Dermis blood vessel endothelial cell (primary cell): Measurements from ENCODE around the gene UCK1. TPM values are rescaled to one million over a fixed set of nuclear protein-coding genes. Genes with fewer than 3 reads are reported as not detected.
A peak's percentile ranks its signal among the peaks of the same experiment; 100 is the strongest.
"Not testable (repeated sequence)": the region's sequence is repeated elsewhere in the genome, so short reads cannot be mapped to it uniquely, and the experiment has no call there.

Source experiments
- DNase-seq: peaks from one replicate; pipeline ENCODE4 v3.0.0; 2010
- total RNA-seq: library from RNA; depleted of rRNA; stranded (reverse); fragments of >200 nt; gene quantifications from 2 replicates; pipeline ENCODE4 v1.2.3, GENCODE V29; 2014

Gene UCK1
- total RNA-seq, 1 donor from 2014 or later = 16.0 TPM

DNA sequence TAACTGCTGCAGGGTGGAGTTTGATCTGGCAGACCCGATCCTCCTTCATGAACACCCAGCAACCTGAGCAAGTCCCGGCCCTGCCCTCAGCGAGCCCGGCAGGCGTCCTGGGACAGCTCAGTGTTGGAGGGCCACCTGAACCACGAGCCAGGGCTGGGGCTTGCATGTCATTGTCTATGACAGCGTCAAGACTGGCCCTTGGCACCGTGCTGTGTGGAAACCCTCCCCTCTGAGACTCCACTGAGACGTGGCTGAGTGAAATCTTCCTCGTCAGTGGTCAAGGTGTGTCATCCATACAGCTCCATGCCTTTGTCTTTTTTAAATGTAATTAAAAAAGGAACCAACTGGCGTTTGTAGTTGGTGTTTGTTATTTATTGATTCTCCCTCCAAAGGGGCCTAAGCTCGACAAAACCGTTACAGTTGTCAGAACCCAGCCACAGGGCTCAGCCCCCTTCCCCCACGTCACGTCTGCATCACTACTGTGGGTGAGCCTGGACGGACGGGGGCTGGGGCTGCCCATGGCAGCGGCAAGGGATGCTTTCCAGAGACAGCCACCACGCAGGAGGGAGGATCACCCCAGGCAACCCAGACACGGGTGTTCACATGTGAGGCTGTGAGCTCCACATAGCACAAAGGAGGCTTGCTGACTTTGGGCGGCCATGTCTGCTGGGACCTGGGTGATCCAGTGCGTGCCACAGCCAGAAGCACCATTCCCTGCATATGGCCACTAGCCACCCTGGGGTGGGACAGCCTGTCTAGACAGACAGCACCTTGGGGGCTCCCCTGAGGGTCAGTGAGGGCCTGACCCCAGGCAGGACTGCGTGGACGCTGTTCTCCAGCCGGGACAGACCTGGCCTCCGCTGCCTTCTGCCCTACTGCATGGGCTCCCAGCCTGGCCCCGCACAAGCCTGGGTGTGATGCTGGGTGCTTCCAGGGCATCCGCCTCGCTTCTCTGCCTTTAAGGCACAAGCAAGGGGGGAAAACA lies 7.3 kb downstream of the UCK1 start:
- no peak for DNase-seq

DNA sequence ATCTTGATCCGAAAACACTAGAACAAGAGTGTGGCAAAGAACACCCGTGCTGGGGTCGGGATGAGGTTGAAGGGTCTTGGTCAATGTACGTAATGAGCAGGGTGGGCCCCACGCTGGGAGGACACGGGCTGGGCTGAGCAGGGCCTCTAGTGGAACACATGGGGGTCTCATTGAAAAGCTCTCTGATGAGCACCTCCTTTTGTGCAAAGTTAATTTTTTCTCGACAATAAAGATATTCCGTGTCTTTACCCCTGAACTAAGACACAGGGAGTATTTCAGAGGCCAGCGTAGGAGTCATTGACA lies 8.0 kb downstream of the UCK1 start:
- no peak for DNase-seq

DNA sequence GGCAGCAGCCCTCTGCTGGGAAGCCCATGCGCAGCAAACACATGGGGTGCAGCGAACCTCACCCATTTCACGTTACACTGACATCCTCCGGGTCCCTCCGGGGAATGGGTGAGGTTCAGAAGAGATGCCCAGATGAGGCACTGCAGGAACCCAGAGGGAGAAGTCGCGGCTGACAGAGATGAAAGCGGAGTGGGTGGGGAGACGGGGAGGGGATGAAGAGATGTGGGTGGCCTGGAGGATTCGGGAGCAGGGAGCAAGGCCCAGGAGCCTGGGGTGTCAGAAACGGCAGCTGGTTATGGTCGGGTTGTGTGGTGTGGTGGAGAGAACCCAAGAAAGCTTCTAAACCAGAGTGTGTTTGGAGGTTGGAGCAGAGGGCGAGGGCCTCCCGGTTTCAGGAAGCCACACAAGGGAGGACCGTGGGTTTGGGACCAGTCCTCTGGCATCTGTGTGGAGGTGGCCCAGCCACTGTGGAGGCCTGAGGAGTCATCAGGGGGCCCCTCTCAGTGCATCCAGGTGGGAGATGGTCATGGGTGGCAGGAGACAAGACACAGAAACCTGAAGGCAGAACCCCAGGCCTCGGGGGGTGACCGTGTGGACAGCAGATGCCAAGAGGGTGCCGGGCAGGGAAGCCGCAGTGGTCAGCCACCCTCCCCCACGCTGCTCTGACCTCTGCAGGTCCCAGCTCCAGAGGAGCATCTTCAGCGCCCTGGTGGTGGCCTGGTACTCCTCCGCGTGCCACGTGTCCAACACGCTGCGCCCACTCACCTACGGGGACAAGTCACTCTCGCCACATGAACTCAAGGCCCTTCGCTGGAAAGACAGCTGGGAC lies 8.6 kb downstream of the UCK1 start:
- no peak for DNase-seq

DNA sequence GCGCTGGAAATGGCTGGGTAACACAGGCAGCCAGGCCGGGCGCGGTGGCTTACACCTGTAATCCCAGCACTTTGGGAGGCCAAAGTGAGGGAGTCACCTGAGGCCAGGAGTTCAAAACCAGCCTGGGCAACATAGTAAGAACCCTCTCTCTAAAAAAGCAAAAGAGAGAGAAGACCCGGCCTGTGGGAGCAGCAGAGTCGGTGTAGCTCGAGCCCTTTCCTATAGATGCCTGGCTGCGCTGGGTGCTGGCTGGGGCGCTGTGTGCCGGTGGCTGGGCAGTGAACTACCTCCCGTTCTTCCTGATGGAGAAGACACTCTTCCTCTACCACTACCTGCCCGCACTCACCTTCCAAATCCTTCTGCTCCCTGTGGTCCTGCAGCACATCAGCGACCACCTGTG lies 9.2 kb downstream of the UCK1 start:
- DNase-seq = no peak

DNA sequence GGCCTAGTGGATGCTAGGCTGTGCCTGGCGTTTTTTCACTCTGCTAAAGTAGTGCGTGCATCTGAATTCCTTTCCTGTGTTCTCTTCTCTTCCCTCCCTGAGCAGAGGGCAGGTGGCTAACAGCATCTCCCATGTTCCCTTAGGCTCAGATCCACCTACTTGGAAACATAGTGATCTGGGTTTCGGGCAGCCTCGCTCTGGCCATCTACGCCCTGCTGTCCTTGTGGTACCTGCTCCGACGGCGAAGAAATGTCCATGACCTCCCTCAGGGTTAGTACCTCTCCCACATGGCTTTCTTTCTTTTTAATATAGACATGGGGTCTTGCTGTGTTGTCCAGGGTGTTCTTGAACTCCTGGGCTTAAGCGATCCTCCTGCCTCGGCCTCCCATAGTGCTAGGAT lies 9.9 kb downstream of the UCK1 start:
- DNase-seq = no peak

DNA sequence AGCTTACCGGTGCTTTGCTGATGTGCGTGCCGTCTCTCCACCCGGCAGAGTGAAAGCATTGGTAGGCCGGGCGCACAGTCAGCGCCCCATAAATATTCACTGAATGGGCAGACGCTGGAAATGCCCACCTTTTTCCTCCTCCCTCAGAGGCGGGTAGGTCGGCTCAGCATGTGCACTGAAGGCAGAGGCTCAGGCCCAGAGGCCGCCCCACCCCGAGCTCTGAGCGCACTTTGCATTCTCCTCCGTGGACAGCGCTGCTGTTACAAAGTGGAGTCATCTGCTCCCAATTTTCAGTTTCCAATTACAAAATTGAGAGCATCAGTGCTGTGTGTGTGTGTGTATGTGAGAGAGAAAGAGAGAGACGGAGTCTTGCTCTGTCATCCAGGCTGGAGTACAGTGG lies 10.6 kb downstream of the UCK1 start:
- DNase-seq = no peak

DNA sequence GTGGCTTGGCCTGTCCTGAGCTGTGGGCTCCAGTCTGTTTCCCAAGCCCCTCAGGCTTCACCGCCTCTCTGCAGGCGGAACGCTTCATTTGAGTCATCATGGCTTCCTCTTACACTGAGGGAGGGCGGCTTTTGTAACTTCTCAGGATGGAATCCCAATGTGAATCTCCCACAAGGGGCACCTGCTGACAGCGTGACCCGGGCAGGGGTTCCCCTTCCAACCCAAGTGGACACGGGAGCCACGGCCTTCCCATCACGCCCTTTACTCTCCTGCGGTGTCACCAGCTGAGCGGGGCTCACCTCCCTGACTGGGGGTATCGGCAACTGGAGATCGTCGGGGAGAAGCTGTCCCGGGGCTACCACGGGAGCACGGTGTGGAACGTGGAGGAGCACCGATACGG lies 12.5 kb downstream of the UCK1 start:
- no peak for DNase-seq

DNA sequence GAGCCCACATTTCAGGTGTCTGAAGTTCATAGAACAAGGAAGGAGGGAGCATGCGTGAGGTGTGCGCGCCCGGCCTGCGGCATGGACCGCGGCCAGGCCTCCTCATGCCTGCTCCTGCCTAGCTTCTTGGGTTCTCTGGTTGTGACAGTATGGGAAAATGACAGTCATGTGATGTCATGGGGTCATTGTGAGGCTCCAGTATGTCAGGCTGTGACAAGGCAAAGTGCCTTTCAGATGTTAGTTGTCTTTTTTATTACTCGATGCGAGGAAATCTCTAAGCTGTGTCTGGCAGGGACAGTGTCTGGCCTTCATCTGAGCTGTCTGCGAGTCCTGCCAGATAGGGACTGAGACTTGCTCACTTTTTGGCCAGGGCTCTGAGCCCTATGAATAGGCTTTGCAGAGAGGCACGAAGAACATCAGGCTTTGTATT lies 13.3 kb downstream of the UCK1 start:
- DNase-seq = no peak

DNA sequence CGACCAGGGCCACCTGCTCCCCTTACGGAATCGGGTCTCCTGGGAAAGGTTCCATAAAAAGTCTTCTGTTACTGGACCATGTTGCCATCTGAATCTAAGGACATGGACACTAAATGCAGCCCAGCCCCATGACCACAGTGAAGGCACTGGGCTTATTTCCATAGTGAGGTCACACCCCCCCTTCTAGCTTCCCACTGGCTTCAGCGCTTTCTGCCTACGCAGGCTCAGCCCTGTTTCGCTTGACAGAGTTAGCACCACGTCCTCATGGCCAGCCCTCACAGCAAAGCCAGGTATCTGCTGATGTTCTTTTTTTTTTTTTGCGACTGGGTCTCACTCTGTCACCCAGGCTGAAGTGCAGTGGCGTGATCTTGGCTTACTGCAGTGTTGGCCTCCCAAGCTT lies 14.1 kb downstream of the UCK1 start:
- DNase-seq = no peak

DNA sequence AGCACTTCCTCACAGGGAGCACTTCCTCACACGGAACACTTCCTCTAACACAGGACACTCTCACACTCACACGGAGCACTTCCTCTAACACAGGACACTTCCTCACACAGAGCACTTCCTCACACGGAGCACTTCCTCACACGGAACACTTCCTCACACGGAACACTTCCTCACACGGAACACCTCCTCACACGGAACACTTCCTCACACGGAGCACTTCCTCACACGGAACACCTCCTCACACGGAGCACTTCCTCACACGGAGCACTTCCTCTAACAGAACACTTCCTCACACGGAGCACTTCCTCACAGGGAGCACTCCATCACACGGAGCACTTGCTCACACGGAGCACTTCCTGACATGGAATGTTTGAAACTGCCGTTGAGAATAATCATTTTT lies 15.0 kb downstream of the UCK1 start:
- DNase-seq = no peak

DNA sequence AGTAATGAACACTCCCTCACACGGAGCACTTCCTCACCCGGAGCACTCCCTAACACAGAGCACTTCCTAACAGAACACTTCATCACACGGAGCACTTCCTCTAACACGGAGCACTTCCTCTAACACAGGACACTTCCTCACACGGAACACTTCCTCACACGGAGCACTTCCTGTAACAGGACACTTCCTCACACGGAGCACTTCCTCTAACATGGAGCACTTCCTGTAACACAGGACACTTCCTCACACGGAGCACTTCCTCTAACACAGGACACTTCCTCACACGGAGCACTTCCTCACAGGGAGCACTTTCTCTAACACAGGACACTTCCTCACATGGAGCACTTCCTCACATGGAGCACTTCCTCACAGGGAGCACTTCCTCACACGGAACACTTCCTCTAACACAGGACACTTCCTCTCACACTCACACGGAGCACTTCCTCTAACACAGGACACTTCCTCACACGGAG lies 15.5 kb downstream of the UCK1 start:
- not testable (repeated sequence) for DNase-seq

DNA sequence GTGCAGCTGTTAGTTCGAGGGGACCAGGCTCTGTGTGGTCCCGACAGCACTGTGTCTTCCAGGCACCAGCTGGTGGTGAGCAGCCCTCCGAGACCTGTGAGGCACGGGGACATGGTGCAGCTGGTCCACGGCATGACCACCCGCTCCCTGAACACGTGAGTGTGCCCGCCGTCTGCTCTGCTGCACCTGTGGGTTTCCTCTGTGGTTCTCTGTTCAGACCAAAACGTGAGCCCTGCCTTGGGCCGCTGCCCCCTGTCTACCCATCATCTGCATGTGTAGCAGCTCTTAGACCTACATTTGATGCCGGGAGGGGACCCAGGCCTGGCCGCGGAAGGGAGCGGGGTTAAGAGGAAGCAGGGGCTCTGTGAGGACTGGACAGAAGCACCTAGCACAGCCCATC lies 17.9 kb downstream of the UCK1 start:
- no peak for DNase-seq

DNA sequence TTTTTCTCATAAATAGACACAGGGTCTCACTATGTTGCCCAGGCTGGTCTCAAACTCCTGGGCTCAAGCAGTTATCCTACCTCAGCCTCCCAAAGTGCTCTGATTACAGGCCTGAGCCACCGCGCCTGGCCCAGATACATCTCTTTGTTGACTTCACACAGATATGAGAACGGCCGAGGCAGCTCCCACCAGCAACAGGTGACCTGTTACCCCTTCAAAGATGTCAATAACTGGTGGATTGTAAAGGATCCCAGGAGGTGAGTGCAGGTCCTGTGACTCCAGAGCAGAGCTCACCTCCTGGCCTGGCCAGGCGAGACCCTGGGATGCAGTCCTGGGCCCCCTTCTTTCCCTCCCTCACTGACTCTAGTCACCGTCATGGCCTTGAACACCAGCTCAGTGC lies 19.2 kb downstream of the UCK1 start:
- DNase-seq = no peak

DNA sequence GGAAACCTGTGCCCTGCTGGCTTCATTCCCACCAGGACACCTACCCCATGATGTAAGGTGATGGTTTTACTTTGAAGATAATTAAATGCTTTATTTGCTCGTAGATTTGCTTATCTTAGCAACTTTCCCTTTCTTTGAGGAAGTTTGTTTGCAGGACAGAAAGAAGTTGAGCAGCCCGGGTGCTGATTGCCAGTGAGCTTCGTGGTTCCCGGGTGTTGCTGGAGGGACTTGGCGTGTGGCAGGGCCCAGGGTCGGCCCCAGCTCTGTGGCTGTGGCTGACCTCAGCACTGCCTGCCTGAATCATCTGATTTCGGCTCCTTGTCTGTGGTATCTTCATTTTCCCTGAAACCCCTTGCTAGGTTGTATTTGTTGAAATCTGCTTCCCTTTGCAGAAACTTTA lies 19.6 kb downstream of the UCK1 start:
- DNase-seq = no peak

DNA sequence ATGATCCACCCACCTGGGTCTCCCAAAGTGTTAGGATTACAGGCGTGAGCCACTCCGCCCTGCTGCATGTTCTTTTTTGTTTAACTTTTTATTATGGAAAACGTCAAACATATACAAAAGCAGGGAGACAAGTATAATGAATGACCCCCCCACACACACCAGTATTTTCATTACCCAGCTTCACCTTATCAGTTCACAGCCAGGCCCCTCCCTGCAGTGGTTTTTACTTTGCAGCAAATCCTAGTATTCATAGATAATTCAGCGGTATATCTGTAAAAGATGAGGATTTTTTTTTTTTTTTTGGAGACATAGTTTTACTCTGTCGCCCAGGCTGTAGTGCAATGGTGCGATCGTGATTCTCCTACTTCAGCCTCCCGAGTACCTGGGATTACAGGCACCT lies 26.1 kb downstream of the UCK1 start:
- no peak for DNase-seq

DNA sequence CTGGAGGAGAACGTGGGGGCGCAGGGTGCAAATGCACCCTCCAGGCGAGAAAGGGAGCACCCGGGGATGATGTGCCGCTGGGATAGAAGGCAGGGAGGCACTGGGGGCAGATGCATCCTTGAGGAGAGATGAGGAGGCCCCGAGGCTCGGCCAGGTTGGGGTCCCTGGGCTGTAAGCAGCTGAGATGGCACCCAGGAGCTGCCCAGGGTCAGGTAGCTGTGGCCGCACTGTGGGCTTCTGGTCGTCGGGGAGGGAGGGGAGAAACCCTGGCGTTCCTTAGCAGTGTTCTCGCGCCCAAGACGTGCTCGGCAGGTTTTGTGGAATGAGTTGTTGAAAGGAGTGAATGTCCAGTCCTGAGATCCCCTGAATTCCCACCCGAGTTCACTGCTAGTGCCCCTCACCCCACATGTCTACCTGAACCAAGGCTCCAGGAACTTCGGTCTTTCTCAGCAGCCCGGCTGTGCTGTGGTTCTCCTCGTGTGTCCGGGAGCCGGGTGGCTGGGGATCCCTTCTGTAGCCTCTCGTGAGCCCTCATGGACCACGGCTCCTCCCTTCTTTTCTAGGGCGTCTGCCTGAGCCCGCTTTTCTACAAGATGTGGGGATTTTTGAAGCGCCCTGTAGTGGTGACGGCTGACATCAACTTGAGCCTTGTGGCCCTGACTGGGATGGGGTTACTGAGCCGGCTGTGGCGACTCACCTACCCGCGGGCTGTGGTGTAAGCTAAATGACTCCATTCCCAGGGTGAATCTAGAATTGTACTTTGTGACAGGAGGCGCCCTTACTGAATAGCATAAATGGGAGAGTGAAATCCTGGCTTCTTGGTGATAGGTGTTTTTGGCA lies 27.2 kb downstream of the UCK1 start:
- peak; percentile 31 for DNase-seq

DNA sequence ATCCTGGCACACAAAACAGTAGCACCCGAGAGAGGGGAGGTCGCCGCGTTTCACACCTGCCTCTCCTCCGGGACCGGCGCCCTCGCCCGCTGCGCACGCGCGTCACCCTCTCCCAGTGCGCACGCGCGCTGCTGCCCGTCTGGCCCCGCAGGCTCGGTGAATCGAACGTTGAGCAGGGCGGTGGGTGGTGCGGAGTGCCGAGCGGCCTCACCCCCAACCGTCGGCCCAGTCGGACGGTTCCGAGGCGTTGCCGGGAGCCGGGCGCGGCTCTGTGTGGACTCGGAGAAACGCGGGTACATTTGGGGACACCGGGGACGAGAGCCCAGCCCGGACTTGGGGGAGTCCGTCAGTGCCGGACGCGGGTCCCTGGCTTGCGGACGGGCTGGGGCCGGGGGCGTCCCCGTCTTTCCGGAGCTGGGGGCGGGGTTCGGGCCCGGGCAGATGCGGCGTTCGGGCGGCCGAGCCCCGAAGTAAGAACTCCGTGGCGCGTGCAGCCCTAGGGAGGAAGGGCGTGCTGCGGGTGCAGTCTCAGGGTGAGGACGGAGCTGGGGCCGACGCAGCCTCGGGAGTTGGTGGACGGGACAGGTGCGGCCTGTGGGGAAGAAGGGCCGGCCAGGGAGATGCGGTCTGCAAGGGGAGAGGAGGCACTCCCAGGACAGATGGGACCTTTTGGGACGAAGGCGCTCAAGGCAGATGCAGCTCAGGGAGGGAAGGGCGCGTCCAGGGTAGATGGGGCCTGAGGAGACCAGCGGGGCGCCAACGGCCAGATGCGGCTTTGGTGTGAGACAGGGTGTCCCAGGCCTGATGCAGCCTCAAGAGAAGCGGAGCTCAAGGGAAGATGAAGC lies 28.1 kb downstream of the UCK1 start, which contains the start of gene POMT1:
Gene POMT1 (plus strand): TSS at position 138 of the 845 bp plus-strand sequence. CDS start 1,301 bp downstream, outside the sequence.
- peak; percentile 89 for DNase-seq

DNA sequence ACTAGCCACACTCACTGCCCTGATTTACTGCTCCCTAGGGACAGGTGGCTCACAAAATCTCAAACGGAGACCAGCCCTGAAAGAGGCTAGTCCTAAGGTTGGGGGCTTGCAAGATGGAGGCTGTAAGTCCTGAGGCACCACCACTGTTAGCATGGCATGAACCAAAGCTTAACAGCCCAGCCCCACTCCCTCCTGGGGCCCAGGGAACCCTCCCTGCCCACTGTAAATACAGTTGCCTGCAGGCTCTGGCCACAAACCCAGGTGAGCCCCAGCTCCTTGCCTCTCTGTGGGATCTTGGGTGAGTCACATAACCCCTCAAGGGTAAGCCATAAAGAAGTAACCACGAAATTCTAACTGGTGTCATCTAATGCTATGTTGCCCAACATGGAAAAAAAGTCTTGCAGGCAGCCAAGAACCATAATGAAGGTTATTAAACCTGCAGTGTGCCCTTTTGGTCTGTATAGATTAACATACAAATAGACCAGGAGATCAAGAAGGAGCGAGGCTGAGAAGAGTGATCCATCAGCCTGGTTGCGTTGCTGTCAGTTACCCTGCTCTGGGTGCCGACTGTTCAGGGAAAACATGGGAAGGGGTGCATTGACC lies 30.0 kb downstream of the UCK1 start:
- DNase-seq = no peak

DNA sequence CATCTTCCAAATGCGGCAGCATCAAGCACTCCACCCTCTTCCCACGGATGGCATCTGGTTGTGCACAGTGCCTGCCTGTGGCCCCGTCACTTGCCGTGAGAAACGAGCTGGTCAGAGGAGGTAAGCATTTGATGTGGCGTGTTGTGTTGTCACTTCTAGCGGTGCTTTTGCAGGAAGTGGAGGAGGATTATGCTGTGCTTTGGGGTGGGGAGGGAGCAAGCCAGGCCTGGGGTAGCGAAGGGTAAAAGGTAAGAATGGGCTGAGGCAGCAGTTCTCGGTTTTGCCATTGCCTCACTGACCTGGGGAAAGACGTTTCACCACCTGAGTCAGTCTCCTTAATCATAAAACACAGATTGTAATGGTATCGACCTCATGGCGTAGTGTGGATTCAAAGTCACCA lies 30.7 kb downstream of the UCK1 start:
- DNase-seq = no peak

DNA sequence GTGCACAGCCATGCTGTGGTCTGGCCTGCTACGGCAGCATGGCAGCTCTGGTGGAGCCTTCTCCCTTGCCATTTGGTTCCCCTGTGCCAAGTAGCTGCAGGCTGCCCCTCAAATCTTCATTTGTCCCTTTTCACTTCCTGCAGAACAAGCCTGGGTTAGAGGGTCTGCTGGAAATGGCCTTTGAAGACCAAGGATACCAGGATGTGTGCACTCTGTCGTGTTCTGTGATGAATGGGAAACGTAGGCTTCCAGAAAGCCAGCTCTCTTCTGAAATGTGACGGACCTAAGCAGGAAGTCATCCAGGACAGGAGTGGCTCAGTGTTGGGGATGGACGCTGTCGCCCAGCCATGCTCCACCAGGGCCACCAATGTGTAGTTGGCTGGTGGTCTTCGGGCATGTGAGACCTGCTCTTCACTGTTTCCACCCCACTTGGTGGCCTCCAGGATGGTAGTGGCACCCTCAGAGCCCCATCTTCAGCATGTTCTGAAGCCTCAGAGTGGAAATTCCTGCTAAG lies 31.8 kb downstream of the UCK1 start:
- no peak for DNase-seq

DNA sequence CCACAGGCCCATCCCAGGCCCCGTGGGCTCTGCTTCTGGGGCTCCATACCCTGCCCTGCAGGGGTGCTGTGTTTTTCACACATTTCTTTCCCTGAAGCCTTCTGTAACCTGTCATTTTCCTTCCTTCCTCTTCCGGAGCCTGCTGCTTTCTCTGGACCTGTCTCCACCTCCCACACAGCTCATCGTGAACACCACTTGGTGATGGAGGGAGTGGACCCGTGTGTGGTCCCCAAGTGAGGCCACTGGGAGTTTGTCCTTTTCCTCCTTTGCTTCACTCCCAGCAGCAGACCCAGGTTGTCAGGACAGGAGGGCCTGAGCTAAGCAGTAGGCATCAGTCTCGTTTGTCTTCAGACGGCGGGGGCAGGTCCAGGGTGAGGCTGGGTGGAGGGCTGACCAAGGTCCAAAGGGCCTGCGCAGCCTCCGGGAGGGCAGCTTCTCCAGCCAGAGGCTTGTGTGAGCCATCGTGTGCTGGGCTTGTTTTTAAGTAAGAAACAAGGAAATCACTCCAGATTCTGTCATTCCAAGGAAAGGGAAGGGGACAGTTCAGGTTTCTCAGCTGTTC lies 34.1 kb downstream of the UCK1 start:
- DNase-seq = no peak
